ENCODE data around the gene CANT1. TPM values are rescaled to one million over a fixed set of nuclear protein-coding genes. Genes with fewer than 3 reads are reported as not detected.

Gene CANT1
- total RNA-seq, 1 donor from 2014 or later, result 72.1 TPM

DNA sequence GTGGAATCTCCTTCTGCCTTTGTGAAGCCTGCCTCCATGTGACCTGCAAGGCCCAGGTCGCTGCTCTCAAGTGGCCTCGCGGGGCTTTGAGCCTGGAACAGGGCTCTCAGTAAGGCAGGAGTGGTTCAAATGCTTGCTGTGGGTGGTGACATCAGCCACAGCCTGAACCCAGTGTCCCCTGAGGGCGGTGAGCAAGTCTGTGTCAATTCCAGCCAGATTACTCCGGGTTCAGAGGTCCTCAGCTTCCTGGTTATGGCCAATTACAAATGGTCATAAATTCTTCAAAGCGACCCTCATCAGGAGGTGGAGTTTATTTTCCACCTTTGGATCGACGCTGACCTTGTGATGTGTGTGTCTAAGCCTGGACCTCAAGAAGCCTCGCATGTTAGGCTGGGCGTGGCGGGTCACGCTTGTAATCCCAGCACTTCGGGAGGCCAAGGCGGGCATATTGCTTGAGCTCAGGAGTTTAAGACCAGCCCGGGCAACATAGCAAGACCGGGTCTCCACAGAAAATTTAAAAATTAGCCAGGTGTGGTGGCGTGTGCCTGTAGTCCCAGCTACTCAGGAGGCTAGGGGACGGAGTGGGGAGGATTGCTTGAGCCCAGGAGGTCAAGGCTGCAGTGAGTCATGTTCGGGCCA, 47.1 kb downstream of the CANT1 start:
- Histone ChIP-seq H3K79me2 (ENCODE audit: insufficient read depth, low read length) (no peaks in the 10 kb centered on the region), H3K27me3 (ENCODE audit: insufficient read depth, low read length) (no peaks in the 10 kb centered on the region), H3K36me3 (ENCODE audit: insufficient read depth, low read length) (no peaks in the 10 kb centered on the region), H3K27ac (ENCODE audit: low read depth, low read length) (no peak overlapping the region), H3K9ac (ENCODE audit: low read length) (no peak overlapping the region), H3K9me3 (ENCODE audit: insufficient read depth, low read depth, low read length) (no peaks in the 10 kb centered on the region), H3K4me2 (ENCODE audit: low read length) (no peak overlapping the region), H2AFZ (ENCODE audit: low read depth, low read length) (no peak overlapping the region), H3K4me1 (ENCODE audit: insufficient read depth, low read length) (peaks cover 13% of the 10 kb centered on the region), H3K4me3 (ENCODE audit: insufficient read depth, low read depth, low read length) (no peak overlapping the region), H4K20me1 (ENCODE audit: insufficient read depth, low read length) (no peaks in the 10 kb centered on the region)
- no peak overlapping the region for H3K27ac Mint-ChIP-seq (ENCODE audit: unreplicated experiment)
- H3K4me1 Mint-ChIP-seq (ENCODE audit: low read depth, unreplicated experiment), result peaks cover 4% of the 10 kb centered on the region
- no peaks in the 10 kb centered on the region for H3K9me3 Mint-ChIP-seq (ENCODE audit: unreplicated experiment)
- H3K4me3 Mint-ChIP-seq (ENCODE audit: unreplicated experiment), result no peak overlapping the region
- no peak for FAIRE-seq
- peaks cover 5% of the 10 kb centered on the region for H3K27me3 Mint-ChIP-seq (ENCODE audit: low read depth, unreplicated experiment)
- no peak for DNase-seq (ENCODE audit: low read depth)
- peaks cover 6% of the 10 kb centered on the region for H3K36me3 Mint-ChIP-seq (ENCODE audit: low read depth, unreplicated experiment)
- no peak for TF ChIP-seq EZH2 (IDR thresholded peaks at IDR 0.05; ENCODE audit: insufficient read depth, low read length)
- TF ChIP-seq, protein P1, sequence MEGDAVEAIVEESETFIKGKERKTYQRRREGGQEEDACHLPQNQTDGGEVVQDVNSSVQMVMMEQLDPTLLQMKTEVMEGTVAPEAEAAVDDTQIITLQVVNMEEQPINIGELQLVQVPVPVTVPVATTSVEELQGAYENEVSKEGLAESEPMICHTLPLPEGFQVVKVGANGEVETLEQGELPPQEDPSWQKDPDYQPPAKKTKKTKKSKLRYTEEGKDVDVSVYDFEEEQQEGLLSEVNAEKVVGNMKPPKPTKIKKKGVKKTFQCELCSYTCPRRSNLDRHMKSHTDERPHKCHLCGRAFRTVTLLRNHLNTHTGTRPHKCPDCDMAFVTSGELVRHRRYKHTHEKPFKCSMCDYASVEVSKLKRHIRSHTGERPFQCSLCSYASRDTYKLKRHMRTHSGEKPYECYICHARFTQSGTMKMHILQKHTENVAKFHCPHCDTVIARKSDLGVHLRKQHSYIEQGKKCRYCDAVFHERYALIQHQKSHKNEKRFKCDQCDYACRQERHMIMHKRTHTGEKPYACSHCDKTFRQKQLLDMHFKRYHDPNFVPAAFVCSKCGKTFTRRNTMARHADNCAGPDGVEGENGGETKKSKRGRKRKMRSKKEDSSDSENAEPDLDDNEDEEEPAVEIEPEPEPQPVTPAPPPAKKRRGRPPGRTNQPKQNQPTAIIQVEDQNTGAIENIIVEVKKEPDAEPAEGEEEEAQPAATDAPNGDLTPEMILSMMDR (IDR thresholded peaks at IDR 0.05; ENCODE audit: insufficient read depth, low read depth, low read length), result no peak

DNA sequence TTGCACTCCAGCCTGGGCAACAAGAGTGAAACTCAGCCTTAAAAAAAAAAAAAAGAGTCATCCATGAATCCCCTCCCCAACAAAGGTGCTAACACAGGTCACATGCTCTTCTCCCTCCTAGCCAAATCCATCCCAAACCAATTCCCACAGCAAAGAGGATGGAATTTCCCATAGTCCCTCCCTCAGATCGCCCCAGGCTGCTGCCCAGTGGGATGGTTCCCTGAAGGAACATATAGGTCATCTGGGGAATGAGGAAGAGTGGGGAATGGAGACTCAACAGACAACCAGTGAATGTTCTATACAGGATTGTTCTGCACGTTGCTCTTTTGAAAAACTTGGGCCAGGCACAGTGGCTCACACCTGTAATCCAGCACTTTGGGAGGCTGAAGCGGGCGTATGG, 48.0 kb downstream of the CANT1 start:
- Histone ChIP-seq H3K27me3 (ENCODE audit: insufficient read depth, low read length) (no peaks in the 10 kb centered on the region), H3K4me1 (ENCODE audit: insufficient read depth, low read length) (peaks cover 22% of the 10 kb centered on the region), H3K4me3 (ENCODE audit: insufficient read depth, low read depth, low read length) (no peak overlapping the region), H3K79me2 (ENCODE audit: insufficient read depth, low read length) (no peaks in the 10 kb centered on the region), H3K4me2 (ENCODE audit: low read length) (no peak overlapping the region), H3K9ac (ENCODE audit: low read length) (no peak overlapping the region), H3K36me3 (ENCODE audit: insufficient read depth, low read length) (no peaks in the 10 kb centered on the region), H3K27ac (ENCODE audit: low read depth, low read length) (no peak overlapping the region), H2AFZ (ENCODE audit: low read depth, low read length) (no peak overlapping the region), H3K9me3 (ENCODE audit: insufficient read depth, low read depth, low read length) (no peaks in the 10 kb centered on the region), H4K20me1 (ENCODE audit: insufficient read depth, low read length) (no peaks in the 10 kb centered on the region)
- FAIRE-seq (no peak), DNase-seq (ENCODE audit: low read depth) (no peak)
- Mint-ChIP-seq H3K27ac (ENCODE audit: unreplicated experiment) (no peak overlapping the region), H3K36me3 (ENCODE audit: low read depth, unreplicated experiment) (peaks cover under 1% of the 10 kb centered on the region), H3K4me1 (ENCODE audit: low read depth, unreplicated experiment) (peaks cover 4% of the 10 kb centered on the region), H3K4me3 (ENCODE audit: unreplicated experiment) (no peak overlapping the region), H3K9me3 (ENCODE audit: unreplicated experiment) (no peaks in the 10 kb centered on the region), H3K27me3 (ENCODE audit: low read depth, unreplicated experiment) (peaks cover 7% of the 10 kb centered on the region)
- TF ChIP-seq, protein P1 (IDR thresholded peaks at IDR 0.05; ENCODE audit: insufficient read depth, low read depth, low read length), result no peak

DNA sequence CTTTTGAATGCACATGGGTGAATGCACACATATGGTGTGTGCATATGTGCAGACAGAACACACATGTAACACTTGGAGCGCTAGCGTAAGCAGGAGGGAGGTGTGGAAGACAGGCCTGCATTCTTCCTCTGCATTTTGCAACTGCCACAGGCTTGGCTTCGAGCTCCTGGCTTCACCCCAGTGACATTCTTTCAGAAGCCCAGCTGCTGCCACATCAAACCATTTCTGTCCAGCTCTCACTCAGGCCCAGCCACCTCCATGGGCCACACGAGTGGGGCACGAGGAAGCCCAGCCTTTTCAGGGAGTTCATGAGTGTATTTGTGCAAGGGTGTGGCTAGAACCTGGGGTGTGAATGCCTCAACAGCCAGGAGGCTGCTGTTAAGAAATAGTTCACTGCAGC, 48.6 kb downstream of the CANT1 start:
- H3K9me3 ChIP-seq (ENCODE audit: insufficient read depth, low read depth, low read length), result no peaks in the 10 kb centered on the region
- Mint-ChIP-seq H3K27ac (ENCODE audit: unreplicated experiment) (no peak overlapping the region), H3K4me1 (ENCODE audit: low read depth, unreplicated experiment) (peaks cover 4% of the 10 kb centered on the region), H3K4me3 (ENCODE audit: unreplicated experiment) (no peak overlapping the region), H3K9me3 (ENCODE audit: unreplicated experiment) (no peaks in the 10 kb centered on the region), H3K27me3 (ENCODE audit: low read depth, unreplicated experiment) (peaks cover 8% of the 10 kb centered on the region), H3K36me3 (ENCODE audit: low read depth, unreplicated experiment) (no peaks in the 10 kb centered on the region)
- H3K4me3 ChIP-seq (ENCODE audit: insufficient read depth, low read depth, low read length), result no peak overlapping the region
- TF ChIP-seq, protein P1 (IDR thresholded peaks at IDR 0.05; ENCODE audit: insufficient read depth, low read depth, low read length), result no peak
- no peak for TF ChIP-seq EZH2 (IDR thresholded peaks at IDR 0.05; ENCODE audit: insufficient read depth, low read length)
- H3K79me2 ChIP-seq (ENCODE audit: insufficient read depth, low read length), result no peaks in the 10 kb centered on the region
- no peaks in the 10 kb centered on the region for H3K36me3 ChIP-seq (ENCODE audit: insufficient read depth, low read length)
- H2AFZ ChIP-seq (ENCODE audit: low read depth, low read length), result no peak overlapping the region
- no peak for DNase-seq (ENCODE audit: low read depth)
- no peaks in the 10 kb centered on the region for H4K20me1 ChIP-seq (ENCODE audit: insufficient read depth, low read length)
- no peak overlapping the region for H3K4me2 ChIP-seq (ENCODE audit: low read length)
- H3K9ac ChIP-seq (ENCODE audit: low read length), result no peak overlapping the region
- no peak overlapping the region for H3K27ac ChIP-seq (ENCODE audit: low read depth, low read length)
- FAIRE-seq, result no peak
- H3K4me1 ChIP-seq (ENCODE audit: insufficient read depth, low read length), result peaks cover 27% of the 10 kb centered on the region
- H3K27me3 ChIP-seq (ENCODE audit: insufficient read depth, low read length), result no peaks in the 10 kb centered on the region

All from astrocyte (in vitro differentiated cells and primary cell).